CD4-positive, alpha-beta T cell (primary cell): ENCODE measurements around the gene TRAPPC3. TPM values are rescaled to one million over a fixed set of nuclear protein-coding genes. Genes with fewer than 3 reads are reported as not detected.

Experiments used
- ATAC-seq: fragments of 200-7000 bp; cut with Tn5 transposase; one replicate; pipeline ENCODE4 v1.10.0; 2022; ENCODE audit warnings: mild to moderate bottlenecking; ENCODE audit not compliant: poor library complexity
- CTCF ChIA-PET: fragments of 350-600 bp; sonication (Branson Sonifier 250); formaldehyde crosslinking; loops from one replicate; lab custom pipeline; 2021; ENCODE audit warnings: antibody characterized with exemption, inconsistent platforms; lab: Charles Lee
- POLR2A ChIA-PET: fragments of 350-600 bp; sonication (Branson Sonifier 250); formaldehyde crosslinking; loops from one replicate; lab custom pipeline; 2021; ENCODE audit warnings: antibody characterized with exemption, inconsistent platforms; lab: Charles Lee
- DNase-seq, 14 experiments: peaks; one replicate each; pipeline ENCODE4 v3.0.0-alpha.2; 2013 to 2020; ENCODE audit warnings: mixed read lengths in 2 of 14
- H3K27ac ChIP-seq, 2 donors: one replicate each; pipeline versions ENCODE4 v1.5.1 to v1.7.0; 2013; ENCODE audit warnings: low read length in 2 of 2, low read depth in 1 of 2, mild to moderate bottlenecking in 1 of 2
- H3K27me3 ChIP-seq, 2 experiments: 1 replicate in 1 of 2; 2 replicates in 1 of 2; pipeline versions ENCODE4 v1.6.1 to v1.7.0; 2013; ENCODE audit warnings: low read length in 2 of 2, control low read depth in 1 of 2, mild to moderate bottlenecking in 1 of 2, moderate library complexity in 1 of 2; ENCODE audit not compliant: insufficient read depth in 2 of 2, control insufficient read depth in 1 of 2
- H3K36me3 ChIP-seq: one replicate; pipeline ENCODE4 v1.6.1; 2013; ENCODE audit warnings: low read length, control low read depth; ENCODE audit not compliant: insufficient read depth
- H3K4me1 ChIP-seq: one replicate; pipeline ENCODE4 v1.6.1; 2013; ENCODE audit warnings: low read length, control low read depth; ENCODE audit not compliant: insufficient read depth
- H3K4me3 ChIP-seq: one replicate; pipeline ENCODE4 v1.5.1; 2013; ENCODE audit warnings: mild to moderate bottlenecking, low read length, moderate library complexity
- H3K9me3 ChIP-seq, 2 experiments: 1 replicate in 1 of 2; 2 replicates in 1 of 2; pipeline versions ENCODE4 v1.6.1 to v1.7.0; 2013; ENCODE audit warnings: low read length in 2 of 2, mild to moderate bottlenecking in 2 of 2, control low read depth in 1 of 2, moderate library complexity in 1 of 2; ENCODE audit not compliant: control insufficient read depth in 1 of 2, insufficient read depth in 1 of 2
- H3K27ac Mint-ChIP-seq: one replicate; pipeline ENCODE4 v1.8.0; 2020; ENCODE audit warnings: mixed read lengths
- H3K27me3 Mint-ChIP-seq: one replicate; pipeline ENCODE4 v1.8.0; 2021; ENCODE audit warnings: mixed read lengths
- H3K36me3 Mint-ChIP-seq: one replicate; pipeline ENCODE4 v1.8.0; 2021; ENCODE audit warnings: low read depth, mixed read lengths
- H3K4me1 Mint-ChIP-seq: one replicate; pipeline ENCODE4 v1.8.0; 2021; ENCODE audit warnings: low read depth, mixed read lengths
- H3K4me3 Mint-ChIP-seq: one replicate; pipeline ENCODE4 v1.8.0; 2020; ENCODE audit warnings: mild to moderate bottlenecking, mixed read lengths
- H3K9me3 Mint-ChIP-seq: one replicate; pipeline ENCODE4 v1.8.0; 2020; ENCODE audit warnings: mixed read lengths
- CTCF ChIP-seq: fragments of 200-600 bp; IDR thresholded peaks from one replicate; pipeline ENCODE4 v1.8.0; 2022; ENCODE audit warnings: antibody characterized with exemption, mild to moderate bottlenecking
- intact Hi-C, 2 experiments: fragments of 100-400 bp; cut with DNase I in 1 of 2; cut with micrococcal nuclease in 1 of 2; formaldehyde crosslinking; loops; one replicate each; pipeline versions ENCODE4 v1.15.1 to v1.9.0; 2023 to 2025; cut with DNase I, micrococcal nuclease
- total RNA-seq, 174 experiments: library from RNA in 2 of 174; stranded (reverse) in 2 of 174; gene quantifications; one replicate each; pipeline ENCODE4 v1.2.3 and lab custom pipeline; 2021 to 2026

TRAPPC3 gene
- total RNA-seq, 2 experiments from 2014 or later, result 18.4 to 21.3 TPM

- peaks cover 62% of the 10 kb centered on the region for H3K4me1 ChIP-seq
- intact Hi-C loops, result loop anchor here (1.0 to 5.0 kb wide), 10 partner anchors 13 to 272 kb away; partner anchors contain the start of genes THRAP3 (in 2 of the 2), ADPRS (in 1 of the 2), AGO3 (in 1 of the 2) and STK40 (in 1 of the 2)
- H3K36me3 ChIP-seq, result no peaks in the 10 kb centered on the region
- TF ChIP-seq CTCF, result no peak
- Mint-ChIP-seq H3K4me1 (peaks cover 72% of the 10 kb centered on the region), H3K27ac (peak overlapping the region; percentile 95), H3K27me3 (no peaks in the 10 kb centered on the region), H3K9me3 (no peaks in the 10 kb centered on the region), H3K4me3 (peak overlapping the region; percentile 98), H3K36me3 (peaks cover 8% of the 10 kb centered on the region)
- no peaks in the 10 kb centered on the region for H3K9me3 ChIP-seq
- CTCF ChIA-PET, result interaction anchor here (1.1 to 4.0 kb wide), 27 partner anchors 9 to 271 kb away, joined by 3 to 114 read pairs (median 7); partner anchors contain the start of genes AGO3, SH3D21 and THRAP3
- ATAC-seq (no peak), DNase-seq (no peak)
- peak overlapping the region; percentile 92 to 95 for H3K27ac ChIP-seq
- peak overlapping the region; percentile 81 for H3K4me3 ChIP-seq
- POLR2A ChIA-PET, result interaction anchor here (0.5 to 5.1 kb wide), 21 partner anchors 9 to 1326 kb away, joined by 3 to 194 read pairs (median 5); partner anchors contain the start of genes AGO3, SH3D21, STK40 and THRAP3
- H3K27me3 ChIP-seq, result no peaks in the 10 kb centered on the region
Measured at GRCh38 chr1:36148821-36149236, 457 bp downstream of the TRAPPC3 start.

- ATAC-seq (no peak), DNase-seq (no peak)
- no peak for TF ChIP-seq CTCF
- Mint-ChIP-seq H3K4me3 (no peak overlapping the region), H3K27me3 (no peaks in the 10 kb centered on the region), H3K9me3 (no peaks in the 10 kb centered on the region), H3K27ac (no peak overlapping the region), H3K36me3 (peaks cover 34% of the 10 kb centered on the region), H3K4me1 (peaks cover 56% of the 10 kb centered on the region)
- Histone ChIP-seq H3K27ac (no peak overlapping the region), H3K4me3 (no peak overlapping the region), H3K36me3 (peaks cover 11% of the 10 kb centered on the region), H3K4me1 (peaks cover 20% of the 10 kb centered on the region), H3K27me3 (no peaks in the 10 kb centered on the region), H3K9me3 (no peaks in the 10 kb centered on the region)
- POLR2A ChIA-PET, result interaction anchor here (0.7 to 0.8 kb wide), 2 partner anchors 34 to 80 kb away, joined by 3 read pairs; partner anchors contain the start of gene THRAP3
- intact Hi-C loops, result no loop called here
- CTCF ChIA-PET, result interaction anchor here (1.1 kb wide), 1 partner anchor 11 kb away, joined by 3 read pairs; no protein-coding TSS in a partner anchor
Measured at GRCh38 chr1:36144413-36144812, 4.9 kb downstream of the TRAPPC3 start.

GRCh38 chr1:36143424-36143823 is 5.9 kb downstream of the TRAPPC3 start:
- H3K27me3 ChIP-seq, result no peaks in the 10 kb centered on the region
- ChIA-PET CTCF (no interaction called here), POLR2A (no interaction called here)
- no peak overlapping the region for H3K4me3 ChIP-seq
- no peak for TF ChIP-seq CTCF
- Mint-ChIP-seq H3K27ac (peak overlapping the region; percentile 0), H3K36me3 (peaks cover 34% of the 10 kb centered on the region), H3K27me3 (no peaks in the 10 kb centered on the region), H3K4me3 (no peak overlapping the region), H3K4me1 (peaks cover 46% of the 10 kb centered on the region), H3K9me3 (no peaks in the 10 kb centered on the region)
- H3K36me3 ChIP-seq, result peaks cover 16% of the 10 kb centered on the region
- H3K9me3 ChIP-seq, result no peaks in the 10 kb centered on the region
- H3K27ac ChIP-seq, result no peak overlapping the region
- peaks cover 14% of the 10 kb centered on the region for H3K4me1 ChIP-seq
- DNase-seq, result no peak
- ATAC-seq, result no peak
- intact Hi-C loops, result no loop called here
